ENCODE measurements around the gene FSTL5. TPM values are rescaled to one million over a fixed set of nuclear protein-coding genes. Genes with fewer than 3 reads are reported as not detected.

The FSTL5 gene
- total RNA-seq, 2 experiments from 2014 or later, result not detected

GRCh38 chr4:161920304-161921052, 243.3 kb downstream of the FSTL5 start:
- ATAC-seq (no peak), DNase-seq (no peak)
- H3K9me3 Mint-ChIP-seq, result no peaks in the 10 kb centered on the region
- POLR2A ChIA-PET, result no interaction called here
- H3K27me3 Mint-ChIP-seq, result no peaks in the 10 kb centered on the region
- CTCF ChIA-PET, result no interaction called here
- no peaks in the 10 kb centered on the region for H3K4me1 Mint-ChIP-seq (ENCODE audit: low read depth)
- TF ChIP-seq, protein P1, sequence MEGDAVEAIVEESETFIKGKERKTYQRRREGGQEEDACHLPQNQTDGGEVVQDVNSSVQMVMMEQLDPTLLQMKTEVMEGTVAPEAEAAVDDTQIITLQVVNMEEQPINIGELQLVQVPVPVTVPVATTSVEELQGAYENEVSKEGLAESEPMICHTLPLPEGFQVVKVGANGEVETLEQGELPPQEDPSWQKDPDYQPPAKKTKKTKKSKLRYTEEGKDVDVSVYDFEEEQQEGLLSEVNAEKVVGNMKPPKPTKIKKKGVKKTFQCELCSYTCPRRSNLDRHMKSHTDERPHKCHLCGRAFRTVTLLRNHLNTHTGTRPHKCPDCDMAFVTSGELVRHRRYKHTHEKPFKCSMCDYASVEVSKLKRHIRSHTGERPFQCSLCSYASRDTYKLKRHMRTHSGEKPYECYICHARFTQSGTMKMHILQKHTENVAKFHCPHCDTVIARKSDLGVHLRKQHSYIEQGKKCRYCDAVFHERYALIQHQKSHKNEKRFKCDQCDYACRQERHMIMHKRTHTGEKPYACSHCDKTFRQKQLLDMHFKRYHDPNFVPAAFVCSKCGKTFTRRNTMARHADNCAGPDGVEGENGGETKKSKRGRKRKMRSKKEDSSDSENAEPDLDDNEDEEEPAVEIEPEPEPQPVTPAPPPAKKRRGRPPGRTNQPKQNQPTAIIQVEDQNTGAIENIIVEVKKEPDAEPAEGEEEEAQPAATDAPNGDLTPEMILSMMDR (IDR thresholded peaks at IDR 0.05), result no peak
- intact Hi-C loops (cut with micrococcal nuclease), result no loop called here
- H3K4me3 Mint-ChIP-seq, result no peak overlapping the region
- no peaks in the 10 kb centered on the region for H3K36me3 Mint-ChIP-seq (ENCODE audit: low read depth)
- no peak overlapping the region for H3K27ac Mint-ChIP-seq

DNA sequence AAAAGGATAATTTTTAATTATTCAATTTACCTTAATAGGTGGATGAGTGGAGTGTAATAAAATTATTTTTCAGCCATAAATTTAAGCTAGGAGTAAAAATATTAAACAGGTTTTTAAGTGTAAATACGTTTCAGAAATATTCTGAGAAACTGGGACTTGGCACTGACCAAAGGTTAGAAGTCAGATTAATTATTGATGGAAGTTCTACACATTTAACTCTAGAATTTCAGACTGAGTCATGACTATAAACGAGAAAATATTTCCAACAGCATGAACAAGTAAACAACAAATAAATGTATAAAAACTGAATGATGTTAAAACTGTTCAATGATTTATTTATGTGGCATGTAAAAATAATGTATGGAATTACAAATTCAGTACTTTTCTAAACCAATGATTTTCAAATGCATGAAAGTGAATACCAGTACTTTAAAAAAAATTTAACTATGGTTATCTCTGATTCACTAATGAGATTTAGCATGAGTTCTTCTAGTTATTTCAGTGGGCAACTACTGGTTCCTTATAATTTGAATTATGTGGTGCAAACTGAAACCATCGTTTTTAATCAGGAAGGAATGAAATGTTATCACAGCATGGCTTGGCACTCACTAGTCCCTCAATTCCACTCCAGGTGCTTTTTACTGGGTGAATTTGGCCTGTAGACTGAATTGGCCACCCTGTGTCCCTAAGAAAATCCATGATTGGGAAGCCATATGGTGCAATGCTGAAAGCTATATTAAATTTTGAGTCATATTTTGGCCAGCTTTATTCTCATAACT, 244.2 kb downstream of the FSTL5 start:
- DNase-seq, result no peak
- ChIA-PET POLR2A (no interaction called here), CTCF (no interaction called here)
- intact Hi-C loops (cut with micrococcal nuclease), result no loop called here
- H3K4me1 Mint-ChIP-seq (ENCODE audit: low read depth), result no peaks in the 10 kb centered on the region
- H3K36me3 Mint-ChIP-seq (ENCODE audit: low read depth), result no peaks in the 10 kb centered on the region
- no peak overlapping the region for H3K4me3 Mint-ChIP-seq
- ATAC-seq, result no peak
- no peak overlapping the region for H3K27ac Mint-ChIP-seq
- TF ChIP-seq, protein P1 (IDR thresholded peaks at IDR 0.05), result no peak
- no peaks in the 10 kb centered on the region for H3K27me3 Mint-ChIP-seq
- H3K9me3 Mint-ChIP-seq, result no peaks in the 10 kb centered on the region

DNA sequence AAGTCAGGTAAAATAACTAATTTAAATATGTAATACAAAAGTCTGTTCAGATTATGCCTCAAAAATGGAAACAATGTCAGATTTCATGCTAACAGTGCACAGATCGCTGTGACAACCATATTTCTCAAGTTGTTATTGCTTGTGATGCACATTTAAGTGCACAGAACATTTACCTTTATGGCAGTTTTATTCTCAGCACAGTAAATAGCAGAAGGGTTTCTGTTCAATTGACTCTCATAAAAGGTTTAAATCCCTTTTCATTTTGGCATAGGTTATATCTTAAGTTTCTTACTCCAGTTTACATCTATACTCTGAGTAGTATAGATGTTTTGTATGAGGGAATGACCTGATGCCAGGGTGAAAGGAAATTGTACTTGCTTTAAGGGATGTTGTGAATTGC, 247.8 kb downstream of the FSTL5 start:
- no peaks in the 10 kb centered on the region for H3K4me1 Mint-ChIP-seq (ENCODE audit: low read depth)
- ChIA-PET CTCF (no interaction called here), POLR2A (no interaction called here)
- H3K36me3 Mint-ChIP-seq (ENCODE audit: low read depth), result no peaks in the 10 kb centered on the region
- TF ChIP-seq, protein P1 (IDR thresholded peaks at IDR 0.05), result no peak
- no peak overlapping the region for H3K4me3 Mint-ChIP-seq
- ATAC-seq (no peak), DNase-seq (no peak)
- intact Hi-C loops (cut with micrococcal nuclease), result no loop called here
- peaks cover 3% of the 10 kb centered on the region for H3K9me3 Mint-ChIP-seq
- no peaks in the 10 kb centered on the region for H3K27me3 Mint-ChIP-seq
- no peak overlapping the region for H3K27ac Mint-ChIP-seq

DNA sequence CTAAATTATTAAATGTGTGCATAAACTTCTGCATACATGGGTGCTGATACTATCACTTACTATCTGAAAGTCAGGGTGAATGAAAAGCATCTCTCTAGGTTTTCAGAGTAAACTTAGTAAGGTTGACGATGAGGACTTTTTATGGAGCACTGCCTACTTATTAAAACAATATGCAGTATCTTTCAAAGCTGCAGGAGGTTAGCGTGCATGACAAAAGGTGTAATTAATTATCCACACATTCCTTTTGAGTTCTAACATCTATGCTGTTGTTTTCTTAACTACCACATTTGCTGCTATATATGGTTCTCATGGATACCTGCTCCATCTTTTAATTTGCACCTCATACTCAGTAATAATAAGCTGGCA, 256.2 kb downstream of the FSTL5 start:
- H3K27me3 Mint-ChIP-seq, result no peaks in the 10 kb centered on the region
- TF ChIP-seq, protein P1 (IDR thresholded peaks at IDR 0.05), result no peak
- H3K4me1 Mint-ChIP-seq (ENCODE audit: low read depth), result no peaks in the 10 kb centered on the region
- intact Hi-C loops (cut with micrococcal nuclease), result no loop called here
- DNase-seq, result no peak
- CTCF ChIA-PET, result no interaction called here
- no peaks in the 10 kb centered on the region for H3K36me3 Mint-ChIP-seq (ENCODE audit: low read depth)
- H3K27ac Mint-ChIP-seq, result no peak overlapping the region
- POLR2A ChIA-PET, result no interaction called here
- H3K9me3 Mint-ChIP-seq, result peaks cover 7% of the 10 kb centered on the region
- H3K4me3 Mint-ChIP-seq, result no peak overlapping the region
- no peak for ATAC-seq

DNA sequence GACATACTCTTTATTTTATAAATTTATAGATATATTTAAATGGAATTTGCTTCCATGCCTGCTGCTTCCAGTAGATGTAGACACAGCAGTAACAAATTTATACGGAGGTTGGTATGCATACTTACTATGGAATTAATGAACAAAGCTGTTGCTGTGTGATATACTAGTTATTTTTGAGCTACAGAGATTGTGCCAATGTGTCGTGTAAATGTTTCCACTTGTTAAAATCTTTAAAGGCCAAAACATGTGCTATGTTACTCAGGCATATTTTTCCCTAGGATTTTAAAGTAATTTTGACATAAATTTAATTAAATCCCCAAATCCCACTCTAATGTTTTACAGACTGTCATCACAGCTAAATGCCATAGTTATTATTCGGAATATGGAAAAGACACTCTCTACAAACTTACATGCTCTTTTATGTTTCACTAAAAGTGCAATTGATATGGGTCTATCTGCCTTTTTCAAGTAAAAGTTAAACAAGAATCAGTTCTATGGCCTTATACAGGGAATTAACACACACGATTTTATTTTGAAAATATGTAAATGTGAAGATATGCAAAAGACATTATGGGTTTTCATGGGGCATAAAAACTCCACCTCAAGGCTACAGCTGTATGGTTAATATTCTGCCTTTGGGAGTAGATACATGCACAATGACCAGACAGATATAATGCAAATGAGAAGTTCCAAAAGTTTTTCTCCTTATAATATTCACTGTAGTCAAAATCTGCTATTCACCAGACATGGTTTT, 256.8 kb downstream of the FSTL5 start:
- intact Hi-C loops (cut with micrococcal nuclease), result no loop called here
- Mint-ChIP-seq H3K4me1 (ENCODE audit: low read depth) (no peaks in the 10 kb centered on the region), H3K36me3 (ENCODE audit: low read depth) (no peaks in the 10 kb centered on the region), H3K9me3 (peaks cover 4% of the 10 kb centered on the region), H3K4me3 (no peak overlapping the region), H3K27me3 (no peaks in the 10 kb centered on the region), H3K27ac (no peak overlapping the region)
- CTCF ChIA-PET, result no interaction called here
- TF ChIP-seq, protein P1 (IDR thresholded peaks at IDR 0.05), result no peak
- no peak for ATAC-seq
- POLR2A ChIA-PET, result no interaction called here
- no peak for DNase-seq

Measured in activated CD8-positive, alpha-beta T cell treated with anti-CD3 and anti-CD28 coated beads for 36 hours (primary cell).